ENCODE results near the gene ABCA2.
"Not testable (repeated sequence)": the region's sequence is repeated elsewhere in the genome, so short reads cannot be mapped to it uniquely, and the experiment has no call there.

ABCA2 gene

DNA sequence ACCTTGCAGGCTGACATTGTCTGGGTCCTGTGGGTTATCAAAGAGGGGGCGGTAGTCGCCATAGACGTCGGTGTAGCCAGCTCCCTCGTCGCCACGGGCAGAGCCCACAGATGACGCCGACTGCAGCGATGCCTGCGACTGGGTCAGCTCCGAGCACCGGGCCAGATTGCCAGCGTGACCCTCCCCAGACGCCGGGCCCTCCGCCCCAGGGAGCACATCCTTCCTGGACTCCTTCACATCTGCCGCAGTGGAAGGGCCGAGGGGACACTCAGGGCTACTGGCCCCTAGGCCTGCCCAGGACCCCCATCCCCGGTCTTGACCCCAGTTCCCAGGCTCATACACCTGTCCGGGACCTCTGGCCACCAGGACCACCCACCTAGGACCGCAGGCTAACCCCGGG, 13.9 kb downstream of the ABCA2 start:
- no peak for DNase-seq (ENCODE audit: low read depth)

DNA sequence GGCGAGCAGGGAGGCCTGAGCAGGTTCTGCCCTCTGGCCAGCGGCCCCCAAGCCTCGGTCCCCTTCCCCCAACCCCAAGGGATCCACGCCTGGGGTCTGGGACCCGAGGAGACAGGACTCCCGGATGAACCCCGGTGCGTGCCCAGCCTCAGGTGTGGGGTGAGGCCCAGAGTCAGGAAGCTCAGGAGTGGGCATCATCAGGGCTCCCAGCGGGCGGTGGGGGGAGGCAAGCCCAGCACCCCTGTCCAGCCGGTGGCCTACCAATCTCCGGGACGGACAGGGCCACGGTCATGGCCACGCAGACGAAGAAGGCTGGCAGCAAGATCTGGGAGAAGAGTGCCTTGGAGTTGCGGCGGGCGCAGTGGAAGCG, 14.5 kb downstream of the ABCA2 start:
- DNase-seq (ENCODE audit: low read depth) = no peak

DNA sequence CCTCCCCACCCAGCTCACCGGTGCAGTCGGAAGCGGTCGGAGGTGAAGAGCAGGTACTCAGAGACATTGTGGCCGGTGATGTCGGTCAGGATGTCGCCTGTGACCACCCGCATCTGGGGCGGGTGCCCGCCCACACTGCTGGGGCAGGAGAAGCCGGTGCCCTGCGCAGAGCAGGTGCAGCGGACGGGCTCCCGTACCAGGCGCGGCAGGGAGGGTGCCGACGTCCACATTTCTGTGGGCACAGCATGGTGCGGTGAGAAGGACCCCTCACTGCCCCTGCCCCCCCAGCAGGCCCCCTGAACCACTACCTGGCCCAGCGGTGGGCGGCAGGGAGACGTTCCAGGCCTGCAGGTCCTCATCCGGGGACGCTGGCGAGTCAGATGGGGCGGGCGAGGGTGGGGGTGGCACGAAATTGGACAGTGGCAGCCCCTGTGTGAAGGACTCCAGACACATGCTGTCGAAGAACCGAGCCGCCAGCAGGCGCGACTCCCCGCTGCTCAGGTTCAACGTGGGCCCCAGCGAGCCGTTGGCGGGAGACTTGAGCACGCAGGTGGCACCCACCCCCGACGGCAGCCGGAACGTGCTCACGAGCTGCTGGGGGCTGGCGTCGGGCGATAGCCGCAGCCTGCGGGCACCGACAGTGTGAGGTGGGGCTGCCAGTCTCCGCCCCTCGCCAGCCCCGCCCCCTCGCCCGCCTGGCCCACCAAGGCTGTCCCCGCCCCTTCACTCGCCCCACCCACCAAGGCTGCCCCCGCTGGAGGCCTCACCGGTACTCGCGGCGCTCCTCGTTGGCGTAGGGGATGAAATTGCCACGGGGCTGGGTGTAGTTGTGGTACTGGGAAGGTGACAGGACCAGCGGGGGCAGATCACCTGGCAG, 15.1 kb downstream of the ABCA2 start:
- no peak for DNase-seq (ENCODE audit: low read depth)

DNA sequence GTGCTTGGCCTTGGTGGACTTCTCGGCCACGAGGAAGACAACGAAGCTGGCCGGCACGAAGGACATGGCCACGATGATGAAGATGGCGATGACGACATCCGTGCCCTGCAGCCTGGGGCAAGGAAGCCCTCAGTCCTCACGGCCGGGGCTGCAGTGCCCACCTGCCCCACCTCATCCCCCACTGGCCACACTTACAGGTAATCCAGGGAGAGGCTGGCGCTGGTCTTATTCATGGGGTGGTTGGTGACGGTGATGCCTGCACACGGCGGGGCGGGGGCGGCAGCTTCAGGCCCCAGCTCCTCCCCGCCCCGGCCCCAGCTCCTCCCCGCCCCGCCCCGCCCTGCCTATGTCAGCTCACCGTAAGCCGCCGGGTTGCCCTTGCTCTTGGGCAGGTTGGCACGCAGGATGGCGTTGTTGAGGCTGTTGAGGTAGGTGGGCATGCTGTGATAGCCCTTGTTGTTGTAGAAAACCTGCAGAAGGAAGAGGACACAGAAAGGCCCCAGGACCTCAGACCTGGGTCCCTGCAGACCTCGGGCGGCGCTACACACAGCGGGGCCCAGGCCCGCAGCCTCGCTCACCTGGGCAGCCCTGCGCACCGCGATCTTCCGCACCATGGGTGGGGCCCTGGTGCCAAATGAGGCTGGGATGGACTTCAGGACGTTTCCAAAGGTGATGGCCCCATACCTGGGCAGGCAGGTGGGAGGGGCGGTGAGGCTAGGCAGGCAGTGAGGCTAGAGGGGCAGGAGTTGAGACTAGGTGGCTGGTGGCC, 15.9 kb downstream of the ABCA2 start:
- no peak for DNase-seq (ENCODE audit: low read depth)

DNA sequence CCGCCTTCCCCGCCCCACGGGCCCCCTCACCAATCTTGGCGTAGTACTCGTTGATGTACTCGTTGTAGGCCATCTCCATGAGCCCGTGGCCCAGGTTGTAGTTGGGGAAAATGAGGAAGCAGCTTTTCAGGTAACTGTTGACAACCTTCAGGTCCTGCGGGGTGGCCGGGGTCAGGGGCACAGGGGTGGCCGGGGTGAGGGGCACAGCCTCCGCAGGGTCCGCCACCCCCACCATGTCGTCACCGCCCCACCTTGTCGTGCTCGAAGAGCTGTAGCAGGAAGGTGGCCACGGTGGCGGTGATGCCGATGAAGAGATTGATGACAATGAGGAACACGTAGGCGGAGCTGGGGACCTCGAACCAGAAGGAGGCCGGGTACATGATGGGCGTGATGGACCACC, 16.9 kb downstream of the ABCA2 start:
- no peak for DNase-seq (ENCODE audit: low read depth)

DNA sequence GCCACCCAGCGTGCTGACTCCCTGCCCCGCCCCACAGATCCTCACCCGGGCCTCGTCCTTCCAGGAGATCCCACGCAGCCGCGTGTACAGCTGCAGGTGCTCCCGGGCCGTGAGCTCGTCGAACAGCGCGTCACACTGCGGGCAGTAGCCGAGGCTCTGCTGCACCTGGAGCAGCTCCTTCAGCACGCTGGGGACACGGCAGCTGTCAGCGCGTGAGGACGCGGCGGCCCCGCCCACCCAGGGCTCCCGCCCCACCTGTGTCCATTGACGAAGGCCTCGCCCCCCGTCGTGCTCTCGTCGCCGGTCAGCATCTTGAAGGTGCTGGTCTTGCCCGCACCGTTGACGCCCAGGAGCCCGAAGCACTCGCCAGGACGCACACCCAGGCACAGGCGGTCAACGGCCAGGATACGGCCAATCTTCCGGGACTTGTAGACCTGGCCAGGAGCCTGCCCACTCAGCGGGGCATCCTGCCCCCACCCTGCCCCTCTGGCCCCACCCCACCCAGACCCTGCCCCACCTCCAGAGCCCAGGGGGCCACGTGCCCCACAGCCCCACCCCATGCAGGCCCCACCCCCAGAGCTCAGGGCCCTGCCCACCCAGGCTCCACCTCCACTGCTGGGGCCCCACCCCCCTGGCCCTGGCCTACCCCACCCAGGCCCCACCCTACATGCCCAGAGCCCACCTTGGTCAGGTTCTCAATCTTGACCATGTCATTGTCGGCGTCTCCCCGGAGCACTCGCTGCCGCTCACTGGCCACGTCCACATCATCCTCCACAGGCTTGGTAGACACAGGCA, 17.9 kb downstream of the ABCA2 start:
- DNase-seq (ENCODE audit: low read depth) = no peak

DNA sequence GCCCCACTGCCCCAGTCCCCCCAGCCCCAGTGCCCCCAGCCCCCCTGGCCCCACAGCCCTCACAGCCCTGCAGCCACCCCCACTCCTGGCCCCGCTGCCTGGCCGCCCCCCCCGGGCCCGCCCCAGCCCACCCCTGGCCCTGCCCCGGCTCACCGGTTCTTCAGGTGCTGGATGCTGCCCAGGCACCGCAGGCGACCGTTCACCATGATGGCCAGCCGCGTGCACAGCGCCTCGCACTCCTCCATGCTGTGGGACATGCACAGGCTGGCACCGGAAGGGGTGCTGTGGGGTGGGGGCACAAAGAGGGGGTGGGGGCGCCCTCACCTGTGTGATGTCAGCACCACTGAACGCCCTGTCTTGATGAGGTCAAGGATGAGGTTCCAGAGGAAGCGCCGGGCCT, 18.8 kb downstream of the ABCA2 start:
- DNase-seq (ENCODE audit: low read depth) = no peak

DNA sequence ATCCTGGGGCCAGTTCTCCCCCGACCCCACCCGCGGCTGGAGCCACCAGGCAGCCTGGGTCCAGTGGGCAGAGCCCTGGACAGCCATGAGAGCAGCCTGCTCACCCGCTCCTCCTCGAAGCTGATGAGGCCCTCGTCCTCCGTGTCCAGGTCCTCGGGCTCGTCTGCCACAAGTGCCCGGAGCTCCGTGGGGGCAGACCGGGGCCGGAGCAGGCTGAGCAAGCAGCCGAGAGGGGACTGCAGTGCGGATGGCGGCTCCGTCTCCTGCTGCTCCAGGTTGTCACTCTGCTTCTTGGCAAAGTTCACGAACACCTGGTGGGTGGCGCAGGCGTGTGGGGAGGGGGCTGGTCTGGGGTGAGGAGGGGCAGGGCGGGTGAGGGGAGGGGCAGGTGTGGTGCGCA, 19.7 kb downstream of the ABCA2 start:
- DNase-seq (ENCODE audit: low read depth) = no peak

DNA sequence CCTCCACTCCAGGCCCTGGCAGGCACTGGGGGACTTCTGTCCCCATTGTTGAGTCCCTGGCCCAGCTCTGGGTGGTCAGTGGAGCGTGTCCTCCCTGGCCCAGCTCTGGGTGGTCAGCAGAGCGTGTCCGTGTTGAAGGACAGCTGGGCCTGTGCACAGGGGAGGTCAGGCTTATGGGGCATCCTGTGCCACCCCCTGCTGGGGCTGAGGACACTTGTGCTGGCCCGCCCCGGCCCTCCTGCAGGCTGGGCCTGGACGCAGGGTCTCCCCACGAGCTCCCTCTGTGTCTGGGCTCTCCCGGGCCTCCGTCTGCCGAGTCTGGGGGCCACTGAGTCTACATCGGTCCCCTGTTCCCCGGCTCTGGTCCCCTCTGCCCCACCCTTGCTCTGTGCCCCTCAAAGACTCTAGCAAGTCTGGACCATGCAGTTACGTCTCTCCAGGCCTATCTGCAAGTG, 20.2 kb downstream of the ABCA2 start:
- DNase-seq (ENCODE audit: low read depth) = no peak

DNA sequence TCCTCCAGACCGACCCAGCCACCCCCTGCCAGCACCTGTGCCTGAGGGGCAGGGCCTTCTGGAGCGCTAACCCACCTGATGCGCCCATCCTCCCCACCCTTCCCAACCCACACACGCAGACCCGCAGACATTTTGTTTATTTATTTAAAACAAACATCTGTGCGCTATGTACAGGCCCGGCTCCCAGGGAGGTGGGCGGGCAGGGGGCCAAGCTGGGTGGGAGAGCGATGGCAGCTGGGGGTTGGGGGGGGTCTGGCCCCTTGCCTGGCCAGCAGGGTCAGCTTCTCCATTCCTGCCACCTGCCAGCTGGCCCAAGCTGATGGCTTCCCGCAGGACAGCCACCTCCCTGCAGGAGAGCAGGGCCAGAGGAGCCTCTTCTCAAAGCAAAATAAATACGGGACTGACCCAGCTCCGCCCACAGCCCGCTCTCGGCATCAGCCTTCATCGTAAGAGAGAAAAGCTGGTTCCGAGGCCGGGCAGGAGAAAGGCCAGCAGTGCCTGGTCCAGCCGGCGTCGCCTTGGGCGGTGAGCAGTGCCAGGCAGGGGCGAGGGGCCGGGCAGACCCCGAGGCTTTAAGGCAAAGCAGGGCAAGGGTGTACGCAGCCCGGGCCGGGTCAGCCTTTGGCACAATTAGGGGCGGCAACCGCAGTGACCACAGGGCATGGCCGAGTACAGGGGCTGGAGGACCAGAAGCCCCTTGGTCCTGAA, 20.8 kb downstream of the ABCA2 start:
- peak; percentile 41 for DNase-seq (ENCODE audit: low read depth)

DNA sequence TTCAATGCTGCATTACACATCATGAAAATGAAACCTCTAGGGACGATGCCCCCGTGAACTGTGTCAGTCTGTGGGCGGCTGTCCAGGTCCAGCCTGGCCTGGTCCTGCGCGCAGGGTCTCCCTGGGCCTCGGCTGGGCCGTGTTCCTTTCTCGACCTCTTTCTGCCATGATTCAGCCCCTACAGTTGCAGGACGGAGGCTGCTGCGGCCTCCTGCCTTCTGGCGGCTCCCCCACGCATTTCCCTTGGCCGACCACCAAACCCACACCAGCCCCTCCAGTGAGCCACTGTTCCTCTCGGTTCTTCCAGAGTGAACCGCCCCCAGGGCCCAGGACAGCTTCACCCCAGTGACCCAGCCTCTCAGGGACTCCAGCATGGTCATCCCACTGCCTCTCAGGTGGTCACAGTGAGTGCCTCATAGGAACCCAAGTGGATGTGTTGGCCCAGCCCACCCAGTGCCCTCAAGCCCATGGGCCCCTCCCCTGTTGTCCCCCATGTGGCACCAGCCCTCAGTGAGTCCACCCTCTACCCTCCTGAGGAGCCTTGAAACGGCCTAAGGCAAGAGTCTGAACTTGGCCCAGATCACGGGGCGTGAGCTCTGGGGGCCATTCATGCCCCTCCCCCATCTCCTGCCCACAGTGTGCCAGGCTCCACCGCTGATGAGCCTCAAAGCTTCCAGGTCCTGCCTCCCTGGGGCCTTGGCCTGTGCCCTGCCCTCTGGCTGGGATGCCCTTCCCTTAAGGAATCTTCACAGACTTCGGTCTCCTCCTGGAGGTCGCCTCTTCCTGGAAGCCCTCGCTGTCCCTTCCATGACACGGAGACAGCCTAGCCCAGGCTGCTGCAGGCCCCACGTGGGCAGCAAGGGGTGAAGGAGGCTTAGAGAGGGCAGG, 21.7 kb downstream of the ABCA2 start:
- no peak for DNase-seq (ENCODE audit: low read depth)

DNA sequence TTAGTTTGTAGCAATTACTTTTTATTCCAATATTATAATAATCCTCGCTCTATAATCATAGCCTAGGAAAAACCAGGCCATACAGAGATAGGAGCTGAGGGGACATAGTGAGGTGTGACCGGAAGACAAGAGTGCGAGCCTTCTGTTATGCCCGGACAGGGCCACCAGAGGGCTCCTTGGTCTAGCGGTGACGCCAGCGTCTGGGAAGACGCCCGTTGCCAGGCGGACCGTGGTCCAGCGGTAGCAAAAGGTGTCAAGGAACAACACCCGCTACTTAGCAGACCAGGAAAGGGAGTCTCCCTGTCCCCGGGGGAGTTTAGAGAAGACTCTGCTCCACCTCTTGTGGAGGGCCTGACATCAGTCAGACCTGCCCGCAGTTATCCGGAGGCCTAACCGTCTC, 23.8 kb downstream of the ABCA2 start:
- not testable (repeated sequence) for DNase-seq (ENCODE audit: low read depth)

DNA sequence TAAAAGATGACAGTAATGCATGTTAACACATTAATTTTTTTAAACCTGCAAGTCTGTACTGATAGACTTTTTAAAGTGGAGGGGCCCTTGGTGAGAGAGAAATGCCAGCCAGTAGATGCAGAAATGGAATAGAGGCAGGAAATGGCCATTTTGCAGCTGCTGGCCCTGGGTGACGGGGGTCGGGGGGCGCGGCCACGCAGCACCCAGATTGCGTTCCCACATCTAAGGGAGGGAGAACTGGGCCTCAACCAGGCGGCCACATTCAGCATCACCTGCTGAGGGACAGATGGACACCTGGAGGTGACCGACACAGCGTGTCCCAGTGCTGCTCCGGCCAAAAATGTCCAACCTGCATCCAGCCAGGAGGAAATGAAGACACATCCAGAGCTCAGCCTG, 25.4 kb downstream of the ABCA2 start:
- DNase-seq (ENCODE audit: low read depth) = no peak

DNA sequence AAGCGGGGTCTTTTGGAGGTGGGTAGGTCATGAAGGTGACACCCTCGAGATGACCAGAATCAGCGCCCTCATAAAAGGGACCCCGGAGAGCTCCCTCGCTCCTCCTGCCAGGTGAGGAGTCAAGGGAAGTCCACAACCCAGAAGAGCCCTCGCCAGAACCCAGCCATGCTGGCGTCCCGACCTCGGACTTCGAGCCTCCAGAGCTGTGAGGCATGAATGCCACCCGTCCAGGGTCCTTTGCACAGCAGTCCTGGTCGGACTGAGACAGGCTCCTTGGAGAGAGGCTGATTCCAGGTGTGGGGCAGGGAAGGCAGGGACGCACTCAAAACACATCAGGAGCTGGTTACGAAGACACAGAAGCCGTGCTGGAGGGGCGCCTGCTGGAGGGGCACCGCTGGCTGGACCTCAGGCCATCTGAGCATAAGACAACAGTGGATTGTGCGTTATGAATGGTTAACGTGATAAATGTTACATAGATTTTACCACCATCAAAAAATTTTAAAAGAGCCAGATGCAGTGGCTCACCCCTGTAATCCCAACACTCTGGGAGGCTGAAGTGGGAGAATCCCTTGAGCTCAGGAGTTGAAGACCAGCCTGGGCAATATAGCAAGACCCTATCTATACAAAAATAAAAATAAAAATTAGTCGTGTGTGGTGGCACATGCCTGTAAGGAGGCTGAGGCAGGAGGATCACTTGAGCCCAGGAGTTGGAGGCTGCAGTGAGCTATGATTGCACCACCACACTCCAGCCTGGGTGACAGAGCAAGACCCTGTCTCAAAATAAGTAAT, 26.0 kb downstream of the ABCA2 start:
- no peak for DNase-seq (ENCODE audit: low read depth)

DNA sequence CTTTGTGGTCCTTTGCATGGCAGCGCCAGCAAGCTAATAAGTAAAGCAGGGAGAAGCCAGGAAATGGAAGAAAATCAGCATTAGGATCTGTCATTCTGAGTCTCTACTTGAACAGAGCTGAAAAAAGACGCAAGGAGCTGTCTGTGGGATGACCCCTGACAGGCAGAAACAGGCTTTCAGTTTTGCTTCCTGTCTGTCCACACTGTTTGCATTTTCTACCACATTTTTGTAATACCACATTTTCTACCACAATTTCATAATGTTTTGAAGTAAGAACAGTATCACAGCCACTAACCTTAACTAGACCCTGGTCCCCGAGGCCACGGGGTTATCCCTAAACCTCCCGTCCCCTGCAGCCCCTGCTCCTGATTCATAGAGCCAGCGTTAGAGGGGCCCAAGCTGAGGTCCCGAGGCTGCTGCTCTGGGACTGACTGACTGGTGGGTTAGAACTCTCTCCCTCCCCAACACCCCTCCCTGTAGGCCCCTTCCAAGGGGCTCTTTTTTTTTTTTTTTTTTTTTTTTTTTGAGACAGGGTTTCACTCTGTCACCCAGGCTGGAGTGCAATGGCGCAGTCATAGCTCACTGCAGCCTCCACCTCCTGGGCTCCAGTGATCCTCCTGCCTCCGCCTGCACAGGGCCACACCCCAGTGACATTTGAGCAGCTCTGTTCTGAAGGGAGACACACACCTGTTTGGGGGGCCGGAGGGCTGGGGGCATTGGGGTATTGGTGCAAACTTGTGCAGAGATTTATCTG, 27.7 kb downstream of the ABCA2 start:
- DNase-seq (ENCODE audit: low read depth) = peak; percentile 70

DNA sequence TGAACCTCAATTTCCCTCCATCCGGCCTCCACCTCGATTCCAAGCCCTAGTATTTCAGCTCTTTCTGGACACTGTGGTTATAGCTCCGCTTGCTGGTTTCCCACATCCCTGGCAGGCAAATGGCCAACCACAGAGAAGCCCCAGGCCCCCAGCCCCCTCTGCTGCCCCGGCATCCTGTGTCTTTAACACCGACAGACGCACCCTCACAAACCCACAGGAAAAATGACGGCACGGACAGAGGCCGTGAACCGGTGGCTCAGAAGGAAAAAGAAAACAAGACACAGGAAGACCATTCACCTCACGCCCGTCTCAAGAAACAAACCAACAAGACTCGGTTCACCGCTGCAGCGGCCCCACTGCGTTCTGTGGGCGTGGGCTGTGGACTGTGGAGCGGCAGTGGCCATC, 30.2 kb downstream of the ABCA2 start:
- DNase-seq (ENCODE audit: low read depth) = no peak

DNA sequence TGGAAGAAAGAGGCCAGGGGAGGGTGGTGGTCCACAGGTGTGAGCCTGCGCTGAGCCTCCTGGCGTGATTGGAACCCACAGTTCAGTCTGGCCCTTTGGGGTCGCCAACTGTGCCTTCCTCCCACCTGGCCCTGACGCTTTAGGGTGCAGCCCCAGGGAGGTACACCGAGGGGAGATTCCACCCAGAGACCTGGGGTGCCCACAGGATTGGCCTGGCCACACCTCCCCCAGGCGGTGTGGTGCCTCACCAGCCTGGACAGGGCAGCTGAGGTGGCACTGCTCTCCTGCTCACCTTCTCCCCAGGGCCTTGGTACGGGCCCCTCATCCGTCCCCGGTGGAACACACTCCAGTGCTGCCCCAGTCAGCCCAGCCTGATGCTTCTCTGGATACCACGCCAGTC, 30.7 kb downstream of the ABCA2 start:
- DNase-seq (ENCODE audit: low read depth) = no peak

DNA sequence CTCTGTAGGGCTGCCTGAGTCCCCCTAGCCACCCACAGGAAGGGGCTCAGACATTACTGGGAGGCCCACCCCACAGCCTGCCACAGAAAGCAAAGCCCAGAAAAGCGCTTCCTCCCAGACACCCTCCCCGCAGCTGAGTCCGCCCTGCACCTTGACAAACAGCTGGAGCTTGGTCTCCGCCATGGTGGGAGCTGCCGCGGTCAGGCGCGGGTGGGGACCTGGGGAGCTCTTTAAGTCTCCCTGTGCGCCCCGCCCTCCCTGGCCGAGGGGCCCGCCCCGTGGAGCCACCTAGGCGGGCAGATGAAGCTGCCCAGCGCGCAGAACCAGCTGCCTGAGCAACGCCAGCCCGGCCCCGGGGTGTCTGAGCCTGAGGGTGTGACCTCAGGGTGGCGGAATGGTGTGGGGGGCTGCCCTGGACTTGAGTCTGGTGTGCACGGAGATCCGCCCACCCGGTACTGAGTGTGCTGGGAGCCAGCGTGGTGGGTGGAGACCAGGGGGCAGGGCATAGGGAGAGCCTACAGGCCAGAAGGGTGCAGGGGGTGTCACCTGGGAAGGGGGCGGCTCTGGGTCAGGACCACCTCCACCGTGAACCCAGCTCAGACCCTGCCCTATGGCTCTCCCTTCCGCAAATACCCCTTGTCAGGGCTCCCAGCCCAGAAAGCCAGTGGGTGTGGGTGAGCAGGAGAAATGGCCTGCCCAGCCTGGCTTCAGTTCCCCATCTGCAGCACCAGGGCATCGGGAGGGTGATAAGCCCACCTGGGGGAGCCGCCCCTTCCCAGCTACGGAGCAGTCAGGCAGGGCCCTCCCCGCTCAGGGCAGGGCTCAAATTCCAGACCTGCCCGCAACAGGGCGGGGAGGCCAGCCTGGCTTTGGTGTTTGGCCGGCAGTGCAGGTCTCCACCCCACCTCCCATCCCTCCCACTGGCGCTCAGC, 31.4 kb downstream of the ABCA2 start, which contains the start of gene CLIC3:
CLIC3 (minus strand) TSS at position 208 of the 932 bp plus-strand sequence; CDS start at position 183, 25 bp downstream.
- DNase-seq (ENCODE audit: low read depth) = no peak

All from fibroblast of gingiva (primary cell).